ENCODE data around the gene TMEM18.

The TMEM18 gene

GRCh38 chr2:633371-633770 is 43.8 kb downstream of the TMEM18 start:
- no peak for DNase-seq

GRCh38 chr2:632471-632870 is 44.7 kb downstream of the TMEM18 start:
- DNase-seq, result no peak

- no peak for DNase-seq
Observed at GRCh38 chr2:631741-632140, 45.5 kb downstream of the TMEM18 start.

GRCh38 chr2:630451-631320 is 46.5 kb downstream of the TMEM18 start:
- DNase-seq, result no peak

GRCh38 chr2:629961-630360 is 47.2 kb downstream of the TMEM18 start:
- DNase-seq, result no peak

- DNase-seq, result no peak
Observed at GRCh38 chr2:628651-629050, 48.6 kb downstream of the TMEM18 start.

GRCh38 chr2:627926-628560 is 49.2 kb downstream of the TMEM18 start:
- no peak for DNase-seq

- no peak for DNase-seq
Observed at GRCh38 chr2:627340-627709, 49.9 kb downstream of the TMEM18 start.

- DNase-seq, result no peak
Observed at GRCh38 chr2:626491-627339, 50.5 kb downstream of the TMEM18 start.

- no peak for DNase-seq
Observed at GRCh38 chr2:625415-626333, 51.5 kb downstream of the TMEM18 start.

- DNase-seq, result no peak
Observed at GRCh38 chr2:624551-625347, 52.5 kb downstream of the TMEM18 start.

- DNase-seq, result no peak
Observed at GRCh38 chr2:624096-624495, 53.1 kb downstream of the TMEM18 start.

- DNase-seq, result no peak
Observed at GRCh38 chr2:623130-623922, 53.9 kb downstream of the TMEM18 start.

- no peak for DNase-seq
Observed at GRCh38 chr2:622357-622756, 54.8 kb downstream of the TMEM18 start.

- no peak for DNase-seq
Observed at GRCh38 chr2:621303-622099, 55.7 kb downstream of the TMEM18 start.

- no peak for DNase-seq
Observed at GRCh38 chr2:620471-621302, 56.5 kb downstream of the TMEM18 start.

GRCh38 chr2:620004-620403 is 57.2 kb downstream of the TMEM18 start:
- no peak for DNase-seq

- DNase-seq, result no peak
Observed at GRCh38 chr2:618422-618990, 58.7 kb downstream of the TMEM18 start.

- no peak for DNase-seq
Observed at GRCh38 chr2:618005-618404, 59.2 kb downstream of the TMEM18 start.
